ENCODE results near the gene CCNT2. TPM values are rescaled to one million over a fixed set of nuclear protein-coding genes. Genes with fewer than 3 reads are reported as not detected.

CCNT2 gene
- total and polyA plus RNA-seq, 4 donors, result 6.0 to 33.0 (median 14.9) TPM

DNA sequence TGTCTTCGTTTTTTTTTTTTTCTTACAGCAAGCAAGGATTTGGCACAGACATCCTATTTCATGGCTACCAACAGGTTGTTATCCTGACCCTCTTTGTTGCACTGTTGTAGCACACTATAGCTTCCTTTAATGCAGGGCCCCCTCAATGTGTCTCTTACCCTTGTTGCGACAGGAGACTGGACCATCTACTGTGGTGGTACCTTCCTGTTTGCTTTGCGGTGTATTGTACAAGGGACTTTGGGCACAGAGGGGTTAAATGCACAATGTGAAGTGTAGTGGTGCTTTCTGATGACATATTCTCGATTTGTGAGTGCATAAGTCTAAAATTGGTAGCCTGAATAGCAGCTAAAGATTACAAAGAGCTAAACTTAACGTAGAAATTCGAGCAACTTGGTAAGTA lies 27.5 kb downstream of the CCNT2 start (continued):
- TF ChIP-seq, protein P1, sequence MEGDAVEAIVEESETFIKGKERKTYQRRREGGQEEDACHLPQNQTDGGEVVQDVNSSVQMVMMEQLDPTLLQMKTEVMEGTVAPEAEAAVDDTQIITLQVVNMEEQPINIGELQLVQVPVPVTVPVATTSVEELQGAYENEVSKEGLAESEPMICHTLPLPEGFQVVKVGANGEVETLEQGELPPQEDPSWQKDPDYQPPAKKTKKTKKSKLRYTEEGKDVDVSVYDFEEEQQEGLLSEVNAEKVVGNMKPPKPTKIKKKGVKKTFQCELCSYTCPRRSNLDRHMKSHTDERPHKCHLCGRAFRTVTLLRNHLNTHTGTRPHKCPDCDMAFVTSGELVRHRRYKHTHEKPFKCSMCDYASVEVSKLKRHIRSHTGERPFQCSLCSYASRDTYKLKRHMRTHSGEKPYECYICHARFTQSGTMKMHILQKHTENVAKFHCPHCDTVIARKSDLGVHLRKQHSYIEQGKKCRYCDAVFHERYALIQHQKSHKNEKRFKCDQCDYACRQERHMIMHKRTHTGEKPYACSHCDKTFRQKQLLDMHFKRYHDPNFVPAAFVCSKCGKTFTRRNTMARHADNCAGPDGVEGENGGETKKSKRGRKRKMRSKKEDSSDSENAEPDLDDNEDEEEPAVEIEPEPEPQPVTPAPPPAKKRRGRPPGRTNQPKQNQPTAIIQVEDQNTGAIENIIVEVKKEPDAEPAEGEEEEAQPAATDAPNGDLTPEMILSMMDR (IDR thresholded peaks at IDR 0.05; ENCODE audit: low read depth, low read length, missing input control), result no peak

DNA sequence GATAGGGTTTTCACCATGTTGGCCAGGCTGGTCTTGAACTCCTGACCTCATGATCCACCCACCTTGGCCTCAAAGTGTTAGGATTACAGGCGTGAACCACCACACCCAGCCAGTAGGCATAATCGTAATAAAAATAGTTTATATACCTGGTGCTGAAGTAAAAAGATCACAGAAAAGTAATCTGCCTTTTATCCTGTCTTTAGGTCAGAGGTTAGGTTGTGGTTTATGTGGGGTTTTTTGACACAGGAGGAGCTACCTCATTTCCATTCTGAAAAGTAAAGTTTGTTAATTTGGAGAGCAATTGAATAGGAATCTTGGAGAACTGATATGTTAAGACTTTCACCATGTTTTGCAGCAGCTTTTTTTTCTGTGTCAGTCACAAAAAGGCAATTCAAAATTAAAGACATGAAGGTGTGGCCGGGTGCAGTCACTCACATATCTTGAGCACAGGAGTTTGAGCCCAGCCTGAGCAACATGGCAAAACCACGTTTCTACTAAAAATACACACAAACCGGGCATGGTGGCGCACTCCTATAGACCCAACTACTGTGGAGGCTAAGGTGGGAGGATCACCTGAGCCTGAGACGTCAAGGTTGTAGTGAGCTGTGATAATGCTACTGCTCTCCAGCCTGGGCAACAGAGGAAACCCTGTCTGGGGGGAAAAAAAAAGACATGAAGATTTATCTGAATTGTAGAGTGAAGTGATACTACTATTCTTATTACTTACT lies 31.5 kb downstream of the CCNT2 start:
- Histone ChIP-seq H3K4me1 (ENCODE audit: control insufficient read depth in 4 of 4, insufficient read depth in 4 of 4, low read length in 3 of 4) (no peaks in the 10 kb centered on the region), H3K27me3 (ENCODE audit: control insufficient read depth in 4 of 4, insufficient read depth in 4 of 4, low read length in 3 of 4) (no peaks in the 10 kb centered on the region), H3K36me3 (ENCODE audit: control insufficient read depth in 4 of 4, insufficient read depth in 3 of 4, low read depth in 1 of 4, low read length in 3 of 4) (peaks cover 6 to 55% (median 37%) of the 10 kb centered on the region in 4 donors), H3K4me3 (ENCODE audit: low read depth in 1 of 3, low read length in 3 of 3) (no peak overlapping the region), H3K9me3 (ENCODE audit: control insufficient read depth in 4 of 4, low read length in 3 of 4) (no peaks in the 10 kb centered on the region), H3K27ac (ENCODE audit: low read depth in 1 of 2, low read length in 2 of 2) (no peak overlapping the region), H3K9ac (ENCODE audit: low read depth in 1 of 2, low read length in 2 of 2) (no peak overlapping the region)
- WGBS, result 90% methylated on average over 7 of the region's 7 CpGs
- no peak for TF ChIP-seq TAF1 (conservative IDR thresholded peaks at IDR 0.05)
- TF ChIP-seq FOXA1 (IDR thresholded peaks at IDR 0.05), result no peak
- TF ChIP-seq RXRA (IDR thresholded peaks at IDR 0.05), result no peak
- TF ChIP-seq, protein P2, sequence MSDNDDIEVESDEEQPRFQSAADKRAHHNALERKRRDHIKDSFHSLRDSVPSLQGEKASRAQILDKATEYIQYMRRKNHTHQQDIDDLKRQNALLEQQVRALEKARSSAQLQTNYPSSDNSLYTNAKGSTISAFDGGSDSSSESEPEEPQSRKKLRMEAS (IDR thresholded peaks at IDR 0.05), result no peak
- no peak for TF ChIP-seq NR2F2 (IDR thresholded peaks at IDR 0.05)
- TF ChIP-seq, protein P1 (IDR thresholded peaks at IDR 0.05; ENCODE audit: low read depth, low read length, missing input control), result no peak
- TF ChIP-seq RAD21 (IDR thresholded peaks at IDR 0.05), result no peak
- TF ChIP-seq, protein P3, sequence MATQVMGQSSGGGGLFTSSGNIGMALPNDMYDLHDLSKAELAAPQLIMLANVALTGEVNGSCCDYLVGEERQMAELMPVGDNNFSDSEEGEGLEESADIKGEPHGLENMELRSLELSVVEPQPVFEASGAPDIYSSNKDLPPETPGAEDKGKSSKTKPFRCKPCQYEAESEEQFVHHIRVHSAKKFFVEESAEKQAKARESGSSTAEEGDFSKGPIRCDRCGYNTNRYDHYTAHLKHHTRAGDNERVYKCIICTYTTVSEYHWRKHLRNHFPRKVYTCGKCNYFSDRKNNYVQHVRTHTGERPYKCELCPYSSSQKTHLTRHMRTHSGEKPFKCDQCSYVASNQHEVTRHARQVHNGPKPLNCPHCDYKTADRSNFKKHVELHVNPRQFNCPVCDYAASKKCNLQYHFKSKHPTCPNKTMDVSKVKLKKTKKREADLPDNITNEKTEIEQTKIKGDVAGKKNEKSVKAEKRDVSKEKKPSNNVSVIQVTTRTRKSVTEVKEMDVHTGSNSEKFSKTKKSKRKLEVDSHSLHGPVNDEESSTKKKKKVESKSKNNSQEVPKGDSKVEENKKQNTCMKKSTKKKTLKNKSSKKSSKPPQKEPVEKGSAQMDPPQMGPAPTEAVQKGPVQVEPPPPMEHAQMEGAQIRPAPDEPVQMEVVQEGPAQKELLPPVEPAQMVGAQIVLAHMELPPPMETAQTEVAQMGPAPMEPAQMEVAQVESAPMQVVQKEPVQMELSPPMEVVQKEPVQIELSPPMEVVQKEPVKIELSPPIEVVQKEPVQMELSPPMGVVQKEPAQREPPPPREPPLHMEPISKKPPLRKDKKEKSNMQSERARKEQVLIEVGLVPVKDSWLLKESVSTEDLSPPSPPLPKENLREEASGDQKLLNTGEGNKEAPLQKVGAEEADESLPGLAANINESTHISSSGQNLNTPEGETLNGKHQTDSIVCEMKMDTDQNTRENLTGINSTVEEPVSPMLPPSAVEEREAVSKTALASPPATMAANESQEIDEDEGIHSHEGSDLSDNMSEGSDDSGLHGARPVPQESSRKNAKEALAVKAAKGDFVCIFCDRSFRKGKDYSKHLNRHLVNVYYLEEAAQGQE (IDR thresholded peaks at IDR 0.05), result no peak
- no peak for TF ChIP-seq EGR1 (IDR thresholded peaks at IDR 0.05; ENCODE audit: low read depth in 2 of 2)
- no peak for TF ChIP-seq SP1 (IDR thresholded peaks at IDR 0.05)
- DNase-seq (ENCODE audit: low spot score), result no peak

DNA sequence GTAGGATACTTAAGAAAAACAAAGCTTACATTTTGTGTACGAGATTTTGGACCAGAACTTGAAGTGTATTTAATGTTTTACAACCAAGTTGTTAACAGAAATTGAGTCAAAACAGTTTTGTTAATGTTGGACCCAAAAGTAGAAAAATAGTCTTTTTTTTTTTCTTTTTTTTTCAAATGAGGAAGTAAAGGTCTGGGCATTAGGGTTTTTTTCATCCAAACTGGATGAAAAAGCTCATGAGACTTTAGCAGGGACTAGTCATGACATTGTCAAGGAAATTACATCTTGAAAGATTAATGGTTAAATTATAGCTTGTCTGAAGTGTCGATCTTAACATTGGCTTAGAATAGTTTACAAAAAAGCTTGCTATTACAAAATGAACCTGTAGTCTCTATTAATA lies 32.3 kb downstream of the CCNT2 start:
- Histone ChIP-seq H3K4me3 (ENCODE audit: low read depth in 1 of 3, low read length in 3 of 3) (no peak overlapping the region), H3K27ac (ENCODE audit: low read depth in 1 of 2, low read length in 2 of 2) (no peak overlapping the region), H3K4me1 (ENCODE audit: control insufficient read depth in 4 of 4, insufficient read depth in 4 of 4, low read length in 3 of 4) (no peaks in the 10 kb centered on the region), H3K27me3 (ENCODE audit: control insufficient read depth in 4 of 4, insufficient read depth in 4 of 4, low read length in 3 of 4) (no peaks in the 10 kb centered on the region), H3K9ac (ENCODE audit: low read depth in 1 of 2, low read length in 2 of 2) (no peak overlapping the region), H3K36me3 (ENCODE audit: control insufficient read depth in 4 of 4, insufficient read depth in 3 of 4, low read depth in 1 of 4, low read length in 3 of 4) (peaks cover 6 to 55% (median 38%) of the 10 kb centered on the region in 4 donors), H3K9me3 (ENCODE audit: control insufficient read depth in 4 of 4, low read length in 3 of 4) (no peaks in the 10 kb centered on the region)
- DNase-seq (ENCODE audit: low spot score), result no peak
- TF ChIP-seq TAF1 (conservative IDR thresholded peaks at IDR 0.05), result no peak
- TF ChIP-seq RXRA (IDR thresholded peaks at IDR 0.05), result no peak
- TF ChIP-seq JUND (IDR thresholded peaks at IDR 0.05), result no peak
- TF ChIP-seq, protein P4, sequence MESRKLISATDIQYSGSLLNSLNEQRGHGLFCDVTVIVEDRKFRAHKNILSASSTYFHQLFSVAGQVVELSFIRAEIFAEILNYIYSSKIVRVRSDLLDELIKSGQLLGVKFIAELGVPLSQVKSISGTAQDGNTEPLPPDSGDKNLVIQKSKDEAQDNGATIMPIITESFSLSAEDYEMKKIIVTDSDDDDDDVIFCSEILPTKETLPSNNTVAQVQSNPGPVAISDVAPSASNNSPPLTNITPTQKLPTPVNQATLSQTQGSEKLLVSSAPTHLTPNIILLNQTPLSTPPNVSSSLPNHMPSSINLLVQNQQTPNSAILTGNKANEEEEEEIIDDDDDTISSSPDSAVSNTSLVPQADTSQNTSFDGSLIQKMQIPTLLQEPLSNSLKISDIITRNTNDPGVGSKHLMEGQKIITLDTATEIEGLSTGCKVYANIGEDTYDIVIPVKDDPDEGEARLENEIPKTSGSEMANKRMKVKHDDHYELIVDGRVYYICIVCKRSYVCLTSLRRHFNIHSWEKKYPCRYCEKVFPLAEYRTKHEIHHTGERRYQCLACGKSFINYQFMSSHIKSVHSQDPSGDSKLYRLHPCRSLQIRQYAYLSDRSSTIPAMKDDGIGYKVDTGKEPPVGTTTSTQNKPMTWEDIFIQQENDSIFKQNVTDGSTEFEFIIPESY (IDR thresholded peaks at IDR 0.05), result no peak
- TF ChIP-seq HNF4G (IDR thresholded peaks at IDR 0.05), result no peak
- TF ChIP-seq EGR1 (IDR thresholded peaks at IDR 0.05; ENCODE audit: low read depth in 2 of 2), result no peak
- TF ChIP-seq SP1 (IDR thresholded peaks at IDR 0.05), result no peak
- TF ChIP-seq, protein P2 (IDR thresholded peaks at IDR 0.05), result no peak
- no peak for TF ChIP-seq YY1 (IDR thresholded peaks at IDR 0.05)
- no peak for TF ChIP-seq NR2F2 (IDR thresholded peaks at IDR 0.05)
- WGBS, result 91% methylated on average over 2 of the region's 2 CpGs

Data from liver (tissue), 9 donors.